IMR-90 (cell line): Measurements from ENCODE around the gene PTPN13.

ENCODE experiments used
- CEBPB ChIP-seq: IDR thresholded peaks from 2 replicates; pipeline ENCODE4 v1.6.1; 2012; ENCODE audit warnings: low read depth, low read length, improper control_type of control experiment
- FOS ChIP-seq: fragments of 150-350 bp; IDR thresholded peaks from 2 replicates; pipeline ENCODE4 v1.6.1; 2016; ENCODE audit warnings: low read depth, low read length
- MAFK ChIP-seq: IDR thresholded peaks from 2 replicates; pipeline ENCODE4 v1.6.1; 2012; ENCODE audit warnings: low read depth, low read length, improper control_type of control experiment
- MXI1 ChIP-seq: IDR thresholded peaks from 2 replicates; pipeline ENCODE4 v1.6.1; 2012; ENCODE audit warnings: low read depth, mild to moderate bottlenecking, low read length, moderate library complexity, borderline replicate concordance
- POLR2A ChIP-seq: IDR thresholded peaks from 2 replicates; pipeline ENCODE4 v1.6.1; 2012; ENCODE audit warnings: mild to moderate bottlenecking, low read depth, low read length
- RAD21 ChIP-seq: IDR thresholded peaks from 2 replicates; pipeline ENCODE4 v1.6.1; 2012; ENCODE audit warnings: low read length, improper control_type of control experiment
- RFX5 ChIP-seq: IDR thresholded peaks from 2 replicates; pipeline ENCODE4 v1.8.0; 2012; ENCODE audit warnings: low read depth, mild to moderate bottlenecking, low read length, moderate library complexity
- SMC3 ChIP-seq: fragments of 150-350 bp; IDR thresholded peaks from 2 replicates; pipeline ENCODE4 v1.6.1; 2016; ENCODE audit warnings: low read depth, mild to moderate bottlenecking, antibody characterized with exemption, low read length, moderate library complexity
- TF ChIP-seq, protein P1 (sequence below): conservative IDR thresholded peaks from 2 replicates; pipeline ENCODE4 v1.5.1; 2012; ENCODE audit warnings: mild to moderate bottlenecking, low read depth, low read length, improper control_type of control experiment
- TF ChIP-seq, protein P2 (sequence below): fragments of 150-350 bp; IDR thresholded peaks from 2 replicates; pipeline ENCODE4 v1.6.1; 2017; ENCODE audit warnings: mild to moderate bottlenecking, antibody characterized with exemption, low read length, low read depth
- TF ChIP-seq, protein P3 (sequence below): fragments of 150-350 bp; IDR thresholded peaks from 2 replicates; pipeline ENCODE4 v1.6.1; 2016; ENCODE audit warnings: low read depth, mild to moderate bottlenecking, low read length, moderate library complexity, borderline replicate concordance

DNA sequence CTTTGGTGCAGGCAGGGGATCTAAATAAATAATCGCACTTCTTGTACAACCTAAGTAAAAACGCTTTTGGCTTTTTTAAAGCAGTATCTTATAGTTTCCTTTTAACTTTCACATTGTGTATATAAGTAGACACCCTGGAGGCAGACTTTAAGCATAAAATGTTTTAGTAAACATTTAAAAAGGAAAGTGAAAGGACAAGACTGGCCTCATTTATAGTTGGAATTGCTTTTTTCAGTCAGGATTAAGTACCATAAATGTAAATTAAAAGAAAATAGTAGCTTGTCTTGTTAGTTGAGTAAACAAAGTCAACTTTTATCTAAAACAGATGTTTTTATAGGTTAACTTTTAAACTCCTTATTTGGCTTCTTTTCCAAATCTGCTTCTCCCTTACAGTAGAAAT lies 39.7 kb downstream of the PTPN13 start:
- TF ChIP-seq MXI1 (no peak), CEBPB (no peak), POLR2A (no peak), MAFK (no peak), RAD21 (no peak), SMC3 (no peak), FOS (no peak), RFX5 (no peak)
- TF ChIP-seq, protein P1, sequence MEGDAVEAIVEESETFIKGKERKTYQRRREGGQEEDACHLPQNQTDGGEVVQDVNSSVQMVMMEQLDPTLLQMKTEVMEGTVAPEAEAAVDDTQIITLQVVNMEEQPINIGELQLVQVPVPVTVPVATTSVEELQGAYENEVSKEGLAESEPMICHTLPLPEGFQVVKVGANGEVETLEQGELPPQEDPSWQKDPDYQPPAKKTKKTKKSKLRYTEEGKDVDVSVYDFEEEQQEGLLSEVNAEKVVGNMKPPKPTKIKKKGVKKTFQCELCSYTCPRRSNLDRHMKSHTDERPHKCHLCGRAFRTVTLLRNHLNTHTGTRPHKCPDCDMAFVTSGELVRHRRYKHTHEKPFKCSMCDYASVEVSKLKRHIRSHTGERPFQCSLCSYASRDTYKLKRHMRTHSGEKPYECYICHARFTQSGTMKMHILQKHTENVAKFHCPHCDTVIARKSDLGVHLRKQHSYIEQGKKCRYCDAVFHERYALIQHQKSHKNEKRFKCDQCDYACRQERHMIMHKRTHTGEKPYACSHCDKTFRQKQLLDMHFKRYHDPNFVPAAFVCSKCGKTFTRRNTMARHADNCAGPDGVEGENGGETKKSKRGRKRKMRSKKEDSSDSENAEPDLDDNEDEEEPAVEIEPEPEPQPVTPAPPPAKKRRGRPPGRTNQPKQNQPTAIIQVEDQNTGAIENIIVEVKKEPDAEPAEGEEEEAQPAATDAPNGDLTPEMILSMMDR: no peak
- TF ChIP-seq, protein P2, sequence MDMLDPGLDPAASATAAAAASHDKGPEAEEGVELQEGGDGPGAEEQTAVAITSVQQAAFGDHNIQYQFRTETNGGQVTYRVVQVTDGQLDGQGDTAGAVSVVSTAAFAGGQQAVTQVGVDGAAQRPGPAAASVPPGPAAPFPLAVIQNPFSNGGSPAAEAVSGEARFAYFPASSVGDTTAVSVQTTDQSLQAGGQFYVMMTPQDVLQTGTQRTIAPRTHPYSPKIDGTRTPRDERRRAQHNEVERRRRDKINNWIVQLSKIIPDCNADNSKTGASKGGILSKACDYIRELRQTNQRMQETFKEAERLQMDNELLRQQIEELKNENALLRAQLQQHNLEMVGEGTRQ: no peak
- TF ChIP-seq, protein P3, sequence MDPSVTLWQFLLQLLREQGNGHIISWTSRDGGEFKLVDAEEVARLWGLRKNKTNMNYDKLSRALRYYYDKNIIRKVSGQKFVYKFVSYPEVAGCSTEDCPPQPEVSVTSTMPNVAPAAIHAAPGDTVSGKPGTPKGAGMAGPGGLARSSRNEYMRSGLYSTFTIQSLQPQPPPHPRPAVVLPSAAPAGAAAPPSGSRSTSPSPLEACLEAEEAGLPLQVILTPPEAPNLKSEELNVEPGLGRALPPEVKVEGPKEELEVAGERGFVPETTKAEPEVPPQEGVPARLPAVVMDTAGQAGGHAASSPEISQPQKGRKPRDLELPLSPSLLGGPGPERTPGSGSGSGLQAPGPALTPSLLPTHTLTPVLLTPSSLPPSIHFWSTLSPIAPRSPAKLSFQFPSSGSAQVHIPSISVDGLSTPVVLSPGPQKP: no peak
